OCI-M2 (cell line): ENCODE results near the gene LHPP.

Experiments used
- DNase-seq: peaks from one replicate; lab custom pipeline; 2025; ENCODE audit not compliant: unreplicated experiment; lab: John Stamatoyannopoulos, UW

Gene LHPP

GRCh38 chr10:124637746-124638145 lies 176.1 kb downstream of the LHPP start:
- DNase-seq: no peak

- no peak for DNase-seq
Measured at GRCh38 chr10:124639206-124639605, 177.6 kb downstream of the LHPP start.

GRCh38 chr10:124639646-124640045 lies 178.0 kb downstream of the LHPP start:
- DNase-seq: no peak

GRCh38 chr10:124640056-124640455 lies 178.4 kb downstream of the LHPP start:
- DNase-seq: no peak

- DNase-seq: peak; percentile 36
Measured at GRCh38 chr10:124640538-124641231, 179.1 kb downstream of the LHPP start.

- DNase-seq: peak; percentile 36
Measured at GRCh38 chr10:124641282-124642087, 179.9 kb downstream of the LHPP start.

- no peak for DNase-seq
Measured at GRCh38 chr10:124642088-124642710, 180.6 kb downstream of the LHPP start.

GRCh38 chr10:124643330-124644009 lies 181.8 kb downstream of the LHPP start:
- no peak for DNase-seq

GRCh38 chr10:124644236-124644635 lies 182.6 kb downstream of the LHPP start:
- no peak for DNase-seq

- no peak for DNase-seq
Measured at GRCh38 chr10:124644771-124645415, 183.3 kb downstream of the LHPP start.

- DNase-seq: no peak
Measured at GRCh38 chr10:124645467-124646095, 184.0 kb downstream of the LHPP start.

- DNase-seq: no peak
Measured at GRCh38 chr10:124646483-124647352, 185.1 kb downstream of the LHPP start.

- DNase-seq: no peak
Measured at GRCh38 chr10:124647421-124648130, 186.0 kb downstream of the LHPP start.

GRCh38 chr10:124648131-124648475 lies 186.5 kb downstream of the LHPP start:
- DNase-seq: no peak

- no peak for DNase-seq
Measured at GRCh38 chr10:124648738-124649137, 187.1 kb downstream of the LHPP start.

- no peak for DNase-seq
Measured at GRCh38 chr10:124649214-124649613, 187.6 kb downstream of the LHPP start.

GRCh38 chr10:124650263-124650662 lies 188.6 kb downstream of the LHPP start:
- no peak for DNase-seq

GRCh38 chr10:124650820-124651401 lies 189.3 kb downstream of the LHPP start:
- no peak for DNase-seq
